ENCODE results near the gene TRPM5. TPM values are rescaled to one million over a fixed set of nuclear protein-coding genes. Genes with fewer than 3 reads are reported as not detected.

Gene TRPM5
- total and polyA plus RNA-seq, 4 donors: 0.05 TPM; not detected in 3

DNA sequence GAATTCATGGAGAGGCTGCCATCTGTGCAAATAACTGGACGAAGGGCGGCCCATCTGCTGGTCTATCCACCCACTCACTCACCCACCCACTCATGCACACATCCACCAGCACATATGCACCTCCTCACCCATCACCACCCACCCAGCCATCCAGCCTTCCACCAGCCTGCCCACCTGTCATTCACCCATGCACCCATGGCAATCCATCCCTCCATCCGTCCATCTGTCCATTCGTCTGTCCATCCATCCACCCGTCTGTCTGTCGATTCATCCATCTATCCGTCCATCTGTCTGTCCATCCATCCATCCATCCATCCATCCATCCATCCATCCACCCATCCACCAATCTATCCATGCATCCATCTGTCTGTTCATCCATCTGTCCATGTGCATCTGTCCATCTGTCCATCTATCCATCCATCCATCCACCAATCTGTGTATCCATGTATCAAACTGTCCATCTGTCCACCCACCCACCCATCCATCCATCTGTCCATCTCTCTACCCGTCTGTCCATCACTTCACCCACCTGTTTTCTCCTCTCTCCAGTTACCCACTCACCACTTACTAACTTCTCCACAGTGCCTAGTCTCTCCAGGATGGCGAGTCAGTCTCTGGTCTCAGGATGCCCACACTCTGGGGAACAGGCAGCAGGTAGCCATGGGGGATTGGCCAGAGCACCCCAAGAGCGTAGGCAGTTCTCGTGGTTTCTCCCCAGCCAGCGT lies 8.9 kb downstream of the TRPM5 start:
- Histone ChIP-seq H3K27ac (ENCODE audit: low read depth in 1 of 2, low read length in 2 of 2) (no peak overlapping the region), H3K9ac (ENCODE audit: low read depth in 1 of 2, low read length in 2 of 2) (no peak overlapping the region), H3K36me3 (ENCODE audit: control insufficient read depth in 4 of 4, insufficient read depth in 3 of 4, low read depth in 1 of 4, low read length in 3 of 4) (no peaks in the 10 kb centered on the region), H3K4me3 (ENCODE audit: low read depth in 1 of 3, low read length in 3 of 3) (no peak overlapping the region), H3K27me3 (ENCODE audit: control insufficient read depth in 4 of 4, insufficient read depth in 4 of 4, low read length in 3 of 4) (peaks cover 0 to 2% (median 0%) of the 10 kb centered on the region in 4 donors), H3K9me3 (ENCODE audit: control insufficient read depth in 4 of 4, low read length in 3 of 4) (no peaks in the 10 kb centered on the region), H3K4me1 (ENCODE audit: control insufficient read depth in 4 of 4, insufficient read depth in 4 of 4, low read length in 3 of 4) (no peaks in the 10 kb centered on the region)
- TF ChIP-seq, protein P1, sequence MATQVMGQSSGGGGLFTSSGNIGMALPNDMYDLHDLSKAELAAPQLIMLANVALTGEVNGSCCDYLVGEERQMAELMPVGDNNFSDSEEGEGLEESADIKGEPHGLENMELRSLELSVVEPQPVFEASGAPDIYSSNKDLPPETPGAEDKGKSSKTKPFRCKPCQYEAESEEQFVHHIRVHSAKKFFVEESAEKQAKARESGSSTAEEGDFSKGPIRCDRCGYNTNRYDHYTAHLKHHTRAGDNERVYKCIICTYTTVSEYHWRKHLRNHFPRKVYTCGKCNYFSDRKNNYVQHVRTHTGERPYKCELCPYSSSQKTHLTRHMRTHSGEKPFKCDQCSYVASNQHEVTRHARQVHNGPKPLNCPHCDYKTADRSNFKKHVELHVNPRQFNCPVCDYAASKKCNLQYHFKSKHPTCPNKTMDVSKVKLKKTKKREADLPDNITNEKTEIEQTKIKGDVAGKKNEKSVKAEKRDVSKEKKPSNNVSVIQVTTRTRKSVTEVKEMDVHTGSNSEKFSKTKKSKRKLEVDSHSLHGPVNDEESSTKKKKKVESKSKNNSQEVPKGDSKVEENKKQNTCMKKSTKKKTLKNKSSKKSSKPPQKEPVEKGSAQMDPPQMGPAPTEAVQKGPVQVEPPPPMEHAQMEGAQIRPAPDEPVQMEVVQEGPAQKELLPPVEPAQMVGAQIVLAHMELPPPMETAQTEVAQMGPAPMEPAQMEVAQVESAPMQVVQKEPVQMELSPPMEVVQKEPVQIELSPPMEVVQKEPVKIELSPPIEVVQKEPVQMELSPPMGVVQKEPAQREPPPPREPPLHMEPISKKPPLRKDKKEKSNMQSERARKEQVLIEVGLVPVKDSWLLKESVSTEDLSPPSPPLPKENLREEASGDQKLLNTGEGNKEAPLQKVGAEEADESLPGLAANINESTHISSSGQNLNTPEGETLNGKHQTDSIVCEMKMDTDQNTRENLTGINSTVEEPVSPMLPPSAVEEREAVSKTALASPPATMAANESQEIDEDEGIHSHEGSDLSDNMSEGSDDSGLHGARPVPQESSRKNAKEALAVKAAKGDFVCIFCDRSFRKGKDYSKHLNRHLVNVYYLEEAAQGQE (IDR thresholded peaks at IDR 0.05): no peak
- TF ChIP-seq NR2F2 (IDR thresholded peaks at IDR 0.05) (no peak), JUND (IDR thresholded peaks at IDR 0.05) (no peak), RAD21 (IDR thresholded peaks at IDR 0.05) (no peak), YY1 (IDR thresholded peaks at IDR 0.05) (no peak), GABPA (IDR thresholded peaks at IDR 0.05 in 1 of 2, conservative IDR thresholded peaks at IDR 0.05 in 1 of 2) (no peak)
- TF ChIP-seq, protein P2, sequence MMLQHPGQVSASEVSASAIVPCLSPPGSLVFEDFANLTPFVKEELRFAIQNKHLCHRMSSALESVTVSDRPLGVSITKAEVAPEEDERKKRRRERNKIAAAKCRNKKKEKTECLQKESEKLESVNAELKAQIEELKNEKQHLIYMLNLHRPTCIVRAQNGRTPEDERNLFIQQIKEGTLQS (IDR thresholded peaks at IDR 0.05): no peak
- 84% methylated on average over 12 of the region's 12 CpGs for WGBS
- no peak for DNase-seq (ENCODE audit: low spot score)

DNA sequence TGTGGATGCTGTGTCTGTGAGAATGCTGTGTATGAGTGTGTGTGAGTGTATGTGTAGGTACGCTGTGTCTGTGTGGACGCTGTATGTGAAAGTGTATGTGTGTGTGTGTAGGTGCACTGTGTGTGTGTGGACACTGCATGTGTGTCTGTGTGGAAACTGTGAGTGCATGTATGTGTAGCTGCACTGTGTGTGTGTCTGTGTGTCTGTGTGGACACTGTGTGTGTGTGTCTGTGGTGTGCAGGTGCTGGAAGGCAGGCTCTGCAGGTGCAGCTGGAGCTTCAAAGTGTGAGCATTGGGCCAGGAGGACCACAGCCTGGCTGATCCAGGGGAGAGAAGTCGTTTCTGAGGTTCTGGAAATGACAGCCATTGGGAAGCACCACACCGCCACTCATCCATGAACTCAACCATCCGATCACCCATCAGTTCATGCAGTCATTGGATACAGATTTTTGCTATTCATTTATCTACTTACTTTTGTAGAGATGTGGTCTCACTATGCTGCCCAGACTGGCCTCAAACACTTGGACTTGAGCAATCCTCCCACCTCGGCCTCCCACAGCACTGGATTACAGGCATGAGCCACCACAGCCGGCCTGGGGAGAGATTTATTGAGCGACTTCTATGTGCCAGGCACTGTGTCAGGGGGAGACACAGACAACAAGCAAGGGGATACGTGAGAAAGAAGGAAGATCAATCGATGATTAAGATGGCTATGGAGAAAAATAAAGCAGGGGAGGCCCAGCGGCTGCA lies 9.6 kb downstream of the TRPM5 start:
- Histone ChIP-seq H3K27ac (ENCODE audit: low read depth in 1 of 2, low read length in 2 of 2) (no peak overlapping the region), H3K4me1 (ENCODE audit: control insufficient read depth in 4 of 4, insufficient read depth in 4 of 4, low read length in 3 of 4) (no peaks in the 10 kb centered on the region), H3K9me3 (ENCODE audit: control insufficient read depth in 4 of 4, low read length in 3 of 4) (no peaks in the 10 kb centered on the region), H3K36me3 (ENCODE audit: control insufficient read depth in 4 of 4, insufficient read depth in 3 of 4, low read depth in 1 of 4, low read length in 3 of 4) (no peaks in the 10 kb centered on the region), H3K4me3 (ENCODE audit: low read depth in 1 of 3, low read length in 3 of 3) (no peak overlapping the region), H3K9ac (ENCODE audit: low read depth in 1 of 2, low read length in 2 of 2) (no peak overlapping the region), H3K27me3 (ENCODE audit: control insufficient read depth in 4 of 4, insufficient read depth in 4 of 4, low read length in 3 of 4) (no peaks in the 10 kb centered on the region)
- WGBS: 84% methylated on average over 11 of the region's 11 CpGs
- no peak for TF ChIP-seq HNF4A (conservative IDR thresholded peaks at IDR 0.05)
- no peak for TF ChIP-seq FOXA1 (IDR thresholded peaks at IDR 0.05)
- TF ChIP-seq, protein P3, sequence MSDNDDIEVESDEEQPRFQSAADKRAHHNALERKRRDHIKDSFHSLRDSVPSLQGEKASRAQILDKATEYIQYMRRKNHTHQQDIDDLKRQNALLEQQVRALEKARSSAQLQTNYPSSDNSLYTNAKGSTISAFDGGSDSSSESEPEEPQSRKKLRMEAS (IDR thresholded peaks at IDR 0.05): no peak
- no peak for TF ChIP-seq NR2F2 (IDR thresholded peaks at IDR 0.05)
- TF ChIP-seq, protein P1 (IDR thresholded peaks at IDR 0.05): no peak
- TF ChIP-seq RAD21 (IDR thresholded peaks at IDR 0.05): no peak
- TF ChIP-seq RXRA (IDR thresholded peaks at IDR 0.05): no peak
- TF ChIP-seq EGR1 (IDR thresholded peaks at IDR 0.05; ENCODE audit: low read depth in 2 of 2): no peak
- no peak for TF ChIP-seq FOXA2 (IDR thresholded peaks at IDR 0.05)
- no peak for DNase-seq (ENCODE audit: low spot score)

Data from liver (tissue), 9 donors.